Esophagus muscularis mucosa (tissue), 4 donors: Measurements from ENCODE around the gene OR2B2. TPM values are rescaled to one million over a fixed set of nuclear protein-coding genes. Genes with fewer than 3 reads are reported as not detected.
A peak's percentile ranks its signal among the peaks of the same experiment; 100 is the strongest.

Experiments used
- DNase-seq: peaks from one replicate; pipeline ENCODE4 v3.0.0-alpha.2; 2017; ENCODE audit errors: extremely low spot score
- H3K27ac ChIP-seq, 4 donors: fragments of 200-600 bp; sonication (generic); replicated peaks in 1 of 4; 1 replicate in 3 of 4; 2 replicates in 1 of 4; pipeline ENCODE4 v1.5.1; 2016 to 2019; ENCODE audit warnings: mild to moderate bottlenecking in 1 of 4
- H3K27me3 ChIP-seq, 4 donors: fragments of 200-600 bp; sonication (generic); one replicate each; pipeline versions ENCODE4 v1.5.1 to v1.6.0; 2016 to 2019
- H3K36me3 ChIP-seq, 4 donors: fragments of 200-600 bp; sonication (generic); one replicate each; pipeline ENCODE4 v1.5.1; 2016 to 2019
- H3K4me1 ChIP-seq, 4 donors: fragments of 200-600 bp; sonication (generic); one replicate each; pipeline ENCODE4 v1.5.1; 2016 to 2019
- H3K4me3 ChIP-seq, 4 donors: fragments of 200-600 bp; sonication (generic); 1 replicate in 2 of 4; 2 replicates in 2 of 4; pipeline ENCODE4 v1.5.1; 2016 to 2019; ENCODE audit warnings: mild to moderate bottlenecking in 4 of 4, moderate library complexity in 1 of 4
- H3K9me3 ChIP-seq, 4 donors: fragments of 200-600 bp; sonication (generic); 1 replicate in 3 of 4; 2 replicates in 1 of 4; pipeline ENCODE4 v1.5.1; 2016 to 2019
- CTCF ChIP-seq, 3 experiments: fragments of 200-600 bp in 2 of 3; fragments of 450-650 bp in 1 of 3; sonication (generic) in 2 of 3; IDR thresholded peaks; one replicate each; pipeline ENCODE4 v1.5.1; 2017 to 2019; ENCODE audit warnings: antibody characterized with exemption in 3 of 3, mild to moderate bottlenecking in 2 of 3, moderate library complexity in 1 of 3
- EP300 ChIP-seq: sonication (generic); formaldehyde crosslinking; IDR thresholded peaks from one replicate; pipeline ENCODE4 v1.6.1; 2017; ENCODE audit warnings: antibody characterized with exemption
- POLR2A ChIP-seq: fragments of 450-650 bp; IDR thresholded peaks from one replicate; pipeline ENCODE4 v1.6.1; 2017; ENCODE audit warnings: antibody characterized with exemption, moderate library complexity, mild to moderate bottlenecking, low read depth
- POLR2AphosphoS5 ChIP-seq, 2 donors: sonication (generic); formaldehyde crosslinking; IDR thresholded peaks; one replicate each; pipeline ENCODE4 v1.6.1; 2017; ENCODE audit warnings: antibody characterized with exemption in 2 of 2
- WGBS: methylation state at CpG from one replicate; pipeline ENCODE4 v1.1.5; 2018; 5-methylcytosine and 5-hydroxymethylcytosine counted together
- intact Hi-C: fragments of 100-400 bp; cut with DNase I; formaldehyde crosslinking; loops from one replicate; pipeline ENCODE4 v1.15.1; 2023
- total RNA-seq, 4 donors: library from RNA; depleted of rRNA; stranded (reverse); fragments of >200 nt; gene quantifications; one replicate each; pipeline versions ENCODE4 v1.1.0 to v1.2.1, GENCODE V29; 2016

OR2B2 gene
- total RNA-seq, 4 donors from 2014 or later = not detected

GRCh38 chr6:27891320-27891875 is 20.8 kb downstream of the OR2B2 start:
- Histone ChIP-seq H3K36me3 (no peaks in the 10 kb centered on the region), H3K4me1 (peaks cover 25 to 34% (median 30%) of the 10 kb centered on the region in 4 donors), H3K27me3 (peaks cover 0 to 70% (median 42%) of the 10 kb centered on the region in 4 donors), H3K4me3 (no peak overlapping the region), H3K9me3 (no peaks in the 10 kb centered on the region), H3K27ac (no peak overlapping the region)
- intact Hi-C loops = loop anchor here (5.0 to 10.0 kb wide), 2 partner anchors 54 to 387 kb away; a partner anchor contains a TSS
- DNase-seq = no peak
- WGBS = 42% methylated on average over 7 of the region's 7 CpGs
- TF ChIP-seq CTCF (IDR thresholded peaks at IDR 0.05) (no peak), POLR2AphosphoS5 (IDR thresholded peaks at IDR 0.05) (no peak), EP300 (no peak), POLR2A (no peak)

GRCh38 chr6:27890445-27891319 is 21.5 kb downstream of the OR2B2 start:
- Histone ChIP-seq H3K27ac (no peak overlapping the region), H3K36me3 (no peaks in the 10 kb centered on the region), H3K4me3 (peak overlapping the region; percentile 32 to 51 (median 34)), H3K9me3 (no peaks in the 10 kb centered on the region), H3K4me1 (peaks cover 25 to 33% (median 28%) of the 10 kb centered on the region in 4 donors), H3K27me3 (peaks cover 0 to 74% (median 42%) of the 10 kb centered on the region in 4 donors)
- DNase-seq = no peak
- intact Hi-C loops = loop anchor here (5.0 to 10.0 kb wide), 2 partner anchors 53 to 386 kb away; a partner anchor contains a TSS
- no peak for TF ChIP-seq POLR2A
- TF ChIP-seq CTCF (IDR thresholded peaks at IDR 0.05) = no peak
- peak; percentile 47 to 67 for TF ChIP-seq POLR2AphosphoS5 (IDR thresholded peaks at IDR 0.05)
- TF ChIP-seq EP300 = no peak
- 1% methylated on average over 23 of the region's 50 CpGs for WGBS

- intact Hi-C loops = loop anchor here (5.0 to 10.0 kb wide), 2 partner anchors 53 to 385 kb away; a partner anchor contains a TSS
- peak overlapping the region; percentile 32 to 51 (median 34) for H3K4me3 ChIP-seq
- WGBS = 33% methylated on average over 17 of the region's 19 CpGs
Observed at GRCh38 chr6:27889628-27890444, 22.4 kb downstream of the OR2B2 start.

More at GRCh38 chr6:27889628-27890444, 22.4 kb downstream of the OR2B2 start:
- Histone ChIP-seq H3K36me3 (no peaks in the 10 kb centered on the region), H3K27me3 (peaks cover 0 to 82% (median 42%) of the 10 kb centered on the region in 4 donors), H3K9me3 (no peaks in the 10 kb centered on the region), H3K27ac (no peak overlapping the region), H3K4me1 (peaks cover 25 to 31% (median 28%) of the 10 kb centered on the region in 4 donors)
- TF ChIP-seq CTCF (IDR thresholded peaks at IDR 0.05) (no peak), EP300 (no peak), POLR2AphosphoS5 (IDR thresholded peaks at IDR 0.05) (no peak), POLR2A (no peak)
- DNase-seq = no peak
